CD4-positive, alpha-beta T cell treated with Interferon alpha-2 for 1 hour (primary cell): ENCODE results near the gene ZNF317.

Experiments
- DNase-seq, 2 donors: peaks; one replicate each; pipeline ENCODE4 v3.0.0-alpha.2; 2020 to 2022

Gene ZNF317

GRCh38 chr19:9140159-9140874 lies at the start of gene ZNF317:
ZNF317 (plus strand) TSS chr19:9140397; CDS start chr19:9156017, 15,620 bp downstream.
- peak; percentile 92 to 94 for DNase-seq

- DNase-seq = no peak
Observed at GRCh38 chr19:9107375-9107774, 32.8 kb upstream of the ZNF317 start, which contains the start of gene OR7G2. OR7G2 (minus strand) TSS chr19:9107475; CDS start chr19:9103243, 4,232 bp downstream.

DNA sequence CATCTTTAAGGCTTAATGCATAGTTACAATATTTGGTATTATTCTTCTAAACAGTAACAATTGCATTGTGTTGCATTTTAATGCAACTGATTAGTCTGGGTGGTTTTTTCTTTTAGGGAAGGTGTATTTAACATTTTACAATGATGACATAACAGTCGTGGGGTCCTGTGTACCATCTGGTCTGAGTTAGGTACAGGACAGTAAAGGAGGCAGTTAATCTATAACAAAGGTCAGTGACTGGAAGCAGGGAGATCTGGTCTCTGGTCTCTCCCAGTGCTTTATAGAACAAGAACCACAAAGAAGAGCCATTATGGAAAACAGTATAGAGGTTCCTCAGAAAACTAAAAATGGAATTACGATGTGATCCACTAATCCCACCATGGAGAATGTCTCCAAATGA lies 30.2 kb upstream of the ZNF317 start:
- no peak for DNase-seq

- DNase-seq = no peak
Observed at GRCh38 chr19:9115307-9115813, 24.8 kb upstream of the ZNF317 start, which contains the start of gene OR7G1. OR7G1 (minus strand) TSS chr19:9115763; CDS start chr19:9115763, 0 bp downstream.

- DNase-seq = no peak
Observed at GRCh38 chr19:9116547-9116946, 23.6 kb upstream of the ZNF317 start.

- no peak for DNase-seq
Observed at GRCh38 chr19:9126900-9127405, 13.2 kb upstream of the ZNF317 start, which contains the start of gene OR7G3. OR7G3 (minus strand) TSS chr19:9126950; CDS start chr19:9126950, 0 bp downstream.

GRCh38 chr19:9128171-9128570 lies 12.0 kb upstream of the ZNF317 start:
- DNase-seq = no peak

- no peak for DNase-seq
Observed at GRCh38 chr19:9130965-9131364, 9.2 kb upstream of the ZNF317 start.

- DNase-seq = no peak
Observed at GRCh38 chr19:9132422-9132821, 7.8 kb upstream of the ZNF317 start.

DNA sequence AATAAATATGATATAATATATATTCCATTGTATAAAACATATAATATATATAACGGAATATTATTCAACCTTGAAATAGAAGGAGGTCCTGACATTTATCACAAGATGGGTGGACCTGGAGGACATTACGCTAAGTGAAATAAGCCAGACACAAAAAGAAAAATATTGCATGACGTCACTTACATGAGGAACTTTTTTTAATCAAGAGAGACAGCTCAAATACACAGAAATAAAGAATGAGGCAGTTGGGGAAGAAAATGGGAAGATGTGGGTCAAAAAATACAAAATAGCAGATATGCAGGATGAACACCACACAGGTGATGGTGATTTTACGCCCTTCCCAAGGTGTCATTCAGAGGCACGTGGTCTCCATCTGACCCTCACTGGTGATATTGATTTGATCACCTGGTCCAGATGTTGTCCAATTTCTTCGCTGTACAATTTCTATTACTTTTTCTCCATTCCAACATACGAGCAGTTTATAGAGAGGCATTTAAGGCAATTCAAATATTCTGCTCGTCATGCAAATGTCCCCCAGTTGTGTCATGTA lies 513 bp upstream of the ZNF317 start:
- no peak for DNase-seq

GRCh38 chr19:9144920-9145319 lies 4.7 kb downstream of the ZNF317 start:
- no peak for DNase-seq

GRCh38 chr19:9146882-9147281 lies 6.7 kb downstream of the ZNF317 start:
- no peak for DNase-seq

DNA sequence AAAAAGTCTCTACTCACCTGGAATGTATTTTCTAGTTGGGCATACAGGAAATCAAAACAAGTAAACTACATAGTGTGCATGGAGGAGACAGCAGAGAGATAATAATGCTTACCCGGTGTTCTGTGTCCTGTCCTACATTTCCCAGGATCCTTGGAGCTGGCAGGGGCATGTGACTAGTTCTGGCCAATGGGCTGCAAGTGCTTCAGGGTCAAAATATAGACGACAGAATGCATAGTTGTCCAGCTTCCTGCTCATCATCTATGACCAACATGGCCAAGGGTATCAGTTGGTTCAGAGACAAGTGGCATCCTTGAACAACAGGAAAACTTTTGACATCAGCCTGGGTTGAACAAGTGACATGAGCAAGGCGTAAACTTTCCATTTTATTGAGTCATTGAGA lies 8.5 kb downstream of the ZNF317 start:
- no peak for DNase-seq

GRCh38 chr19:9149997-9150396 lies 9.8 kb downstream of the ZNF317 start:
- no peak for DNase-seq

GRCh38 chr19:9150650-9151049 lies 10.5 kb downstream of the ZNF317 start:
- DNase-seq = no peak

- peak in 1 of 2 donors; percentile 14 for DNase-seq
Observed at GRCh38 chr19:9151367-9151766, 11.2 kb downstream of the ZNF317 start.

- DNase-seq = no peak
Observed at GRCh38 chr19:9155591-9155990, 15.4 kb downstream of the ZNF317 start.

DNA sequence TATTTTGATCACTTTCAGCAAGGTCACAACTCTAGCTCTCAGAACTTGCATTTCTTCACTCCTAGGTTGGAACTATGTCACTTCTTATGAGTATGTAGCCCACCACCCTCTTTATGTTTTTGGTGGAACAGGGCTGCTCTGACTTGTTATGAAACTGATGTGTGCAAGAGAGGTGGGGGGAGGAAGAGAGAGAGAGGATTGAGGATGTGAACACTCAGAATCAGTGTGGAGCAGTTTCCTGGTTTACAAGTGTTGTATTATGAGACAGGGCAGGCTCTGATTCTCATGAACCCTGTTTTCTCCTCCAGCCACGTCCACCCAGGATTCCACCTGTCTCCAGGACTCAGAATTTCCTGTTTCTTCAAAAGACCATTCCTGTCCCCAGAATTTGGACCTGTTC lies 16.1 kb downstream of the ZNF317 start:
- no peak for DNase-seq

GRCh38 chr19:9159891-9160290 lies 19.7 kb downstream of the ZNF317 start:
- no peak for DNase-seq

GRCh38 chr19:9161427-9161826 lies 21.2 kb downstream of the ZNF317 start:
- DNase-seq = no peak

GRCh38 chr19:9165261-9165660 lies 25.1 kb downstream of the ZNF317 start:
- no peak for DNase-seq

- no peak for DNase-seq
Observed at GRCh38 chr19:9166846-9167245, 26.6 kb downstream of the ZNF317 start.

GRCh38 chr19:9171393-9171991 lies 31.3 kb downstream of the ZNF317 start:
- DNase-seq = no peak

- DNase-seq = no peak
Observed at GRCh38 chr19:9175326-9175725, 35.1 kb downstream of the ZNF317 start.
